ENCODE data around the gene NRARP. TPM values are rescaled to one million over a fixed set of nuclear protein-coding genes. Genes with fewer than 3 reads are reported as not detected.

The NRARP gene
- total RNA-seq: 10 to 100 TPM in 3 of 6 donors, 1 to 10 TPM in 3; 3.1 to 26.9 (median 9.5) TPM

GRCh38 chr9:137302118-137302448, at the start of gene NRARP:
Gene NRARP (minus strand): TSS chr9:137302271. CDS start chr9:137301928, 343 bp downstream.
- Histone ChIP-seq H3K27ac (peak within 1 kb of the TSS; percentile 79 to 91 (median 83)), H3K4me3 (peak within 1 kb of the TSS; percentile 56 to 67 (median 59)), H3K27me3 (peaks cover 0 to 14% (median 1%) of the 10 kb centered on the region in 4 donors), H3K36me3 (no peaks in the 10 kb centered on the region), H3K9me3 (no peaks in the 10 kb centered on the region), H3K4me1 (peaks cover 62 to 94% (median 80%) of the 10 kb centered on the region in 4 donors)
- peak; percentile 53 to 91 for TF ChIP-seq POLR2AphosphoS5 (IDR thresholded peaks at IDR 0.05)
- TF ChIP-seq POLR2A (IDR thresholded peaks at IDR 0.05): peak in 3 of 4 donors; percentile 25 to 65 (median 47)
- TF ChIP-seq EP300 (IDR thresholded peaks at IDR 0.05): no peak
- peak; percentile 89 to 98 for DNase-seq
- 0% methylated on average over 3 of the region's 60 CpGs; no CpG with 5 or more reads in 1 of the 2 donors for WGBS, 2 donors
- peak; percentile 49 to 72 for ATAC-seq (ENCODE audit: low FRiP score in 2 of 2)

- Histone ChIP-seq H3K27me3 (no peaks in the 10 kb centered on the region), H3K27ac (no peak overlapping the region), H3K9me3 (peaks cover 0 to 7% (median 2%) of the 10 kb centered on the region in 4 donors), H3K4me3 (no peak overlapping the region), H3K4me1 (peaks cover 18 to 32% (median 26%) of the 10 kb centered on the region in 4 donors), H3K36me3 (peaks cover 0 to 22% (median 14%) of the 10 kb centered on the region in 4 donors)
- DNase-seq (peak in 1 of 2 donors; percentile 72), ATAC-seq (ENCODE audit: low FRiP score in 2 of 2) (no peak)
- 92 to 93% methylated on average over 7 to 17 of the region's 30 CpGs for WGBS, 2 donors
- TF ChIP-seq POLR2A (IDR thresholded peaks at IDR 0.05): no peak
- TF ChIP-seq EP300 (IDR thresholded peaks at IDR 0.05): no peak
- no peak for TF ChIP-seq CTCF (IDR thresholded peaks at IDR 0.05)
- no peak for TF ChIP-seq POLR2AphosphoS5 (IDR thresholded peaks at IDR 0.05)
These were observed 48.9 kb upstream of the NRARP start for GRCh38 chr9:137350696-137351584.

GRCh38 chr9:137349471-137350033, 47.5 kb upstream of the NRARP start:
- Histone ChIP-seq H3K9me3 (peaks cover 0 to 7% (median 0%) of the 10 kb centered on the region in 4 donors), H3K4me1 (peaks cover 13 to 25% (median 22%) of the 10 kb centered on the region in 4 donors), H3K27ac (no peak overlapping the region), H3K4me3 (no peak overlapping the region), H3K27me3 (no peaks in the 10 kb centered on the region), H3K36me3 (peaks cover 0 to 22% (median 14%) of the 10 kb centered on the region in 4 donors)
- ATAC-seq (ENCODE audit: low FRiP score in 2 of 2) (no peak), DNase-seq (peak in 1 of 2 donors; percentile 72)
- TF ChIP-seq EP300 (IDR thresholded peaks at IDR 0.05): no peak
- no peak for TF ChIP-seq POLR2A (IDR thresholded peaks at IDR 0.05)
- TF ChIP-seq POLR2AphosphoS5 (IDR thresholded peaks at IDR 0.05): no peak
- 93 to 98% methylated on average over 3 to 21 of the region's 27 CpGs for WGBS, 2 donors

GRCh38 chr9:137348769-137349470, 46.8 kb upstream of the NRARP start:
- Histone ChIP-seq H3K36me3 (peaks cover 0 to 22% (median 14%) of the 10 kb centered on the region in 4 donors), H3K4me3 (no peak overlapping the region), H3K9me3 (peaks cover 0 to 7% (median 0%) of the 10 kb centered on the region in 4 donors), H3K4me1 (peaks cover 7 to 19% (median 17%) of the 10 kb centered on the region in 4 donors), H3K27ac (no peak overlapping the region), H3K27me3 (no peaks in the 10 kb centered on the region)
- peak in 1 of 2 donors; percentile 69 for DNase-seq
- WGBS, 2 donors: 96 to 97% methylated on average over 9 to 17 of the region's 31 CpGs
- TF ChIP-seq EP300 (IDR thresholded peaks at IDR 0.05): no peak
- TF ChIP-seq POLR2AphosphoS5 (IDR thresholded peaks at IDR 0.05): no peak
- TF ChIP-seq POLR2A (IDR thresholded peaks at IDR 0.05): no peak
- TF ChIP-seq CTCF (IDR thresholded peaks at IDR 0.05): no peak
- no peak for ATAC-seq (ENCODE audit: low FRiP score in 2 of 2)

GRCh38 chr9:137347928-137348327, 45.9 kb upstream of the NRARP start:
- H3K36me3 ChIP-seq: peaks cover 0 to 22% (median 14%) of the 10 kb centered on the region in 4 donors
- ATAC-seq (ENCODE audit: low FRiP score in 2 of 2): peak in 1 of 2 donors; percentile 15

More at GRCh38 chr9:137347928-137348327, 45.9 kb upstream of the NRARP start:
- peaks cover 0 to 7% (median 0%) of the 10 kb centered on the region in 4 donors for H3K9me3 ChIP-seq
- peak in 1 of 2 donors; percentile 70 for DNase-seq
- H3K27ac ChIP-seq: no peak overlapping the region
- H3K4me3 ChIP-seq: no peak overlapping the region
- WGBS, 2 donors: 96 to 100% methylated on average over 1 to 9 of the region's 13 CpGs
- peaks cover under 1 to 12% (median 10%) of the 10 kb centered on the region in 4 donors for H3K4me1 ChIP-seq
- H3K27me3 ChIP-seq: no peaks in the 10 kb centered on the region
- TF ChIP-seq POLR2AphosphoS5 (IDR thresholded peaks at IDR 0.05) (no peak), EP300 (IDR thresholded peaks at IDR 0.05) (no peak), CTCF (IDR thresholded peaks at IDR 0.05) (no peak), POLR2A (IDR thresholded peaks at IDR 0.05) (no peak)

Measured in upper lobe of left lung (tissue), 6 donors.